Endometrial microvascular endothelial cells (primary cell): ENCODE data around the gene DNAJB1. TPM values are rescaled to one million over a fixed set of nuclear protein-coding genes. Genes with fewer than 3 reads are reported as not detected.

ENCODE experiments used
- in situ Hi-C: cut with HindIII; loops from 2 replicates; pipeline ENCODE4 v1.10.0; 2017; ENCODE audit warnings: low sequenced_read_pairs, low pct_unique_long_range_greater_than_20kb; ENCODE audit errors: inconsistent ontology term
- total RNA-seq: library from RNA; depleted of rRNA; stranded (reverse); fragments of >200 nt; gene quantifications from one replicate; pipeline ENCODE4 v1.2.3, GENCODE V29; 2015; ENCODE audit errors: inconsistent ontology term

Gene DNAJB1
- total RNA-seq, 1 donor from 2014 or later = 65.7 TPM

DNA sequence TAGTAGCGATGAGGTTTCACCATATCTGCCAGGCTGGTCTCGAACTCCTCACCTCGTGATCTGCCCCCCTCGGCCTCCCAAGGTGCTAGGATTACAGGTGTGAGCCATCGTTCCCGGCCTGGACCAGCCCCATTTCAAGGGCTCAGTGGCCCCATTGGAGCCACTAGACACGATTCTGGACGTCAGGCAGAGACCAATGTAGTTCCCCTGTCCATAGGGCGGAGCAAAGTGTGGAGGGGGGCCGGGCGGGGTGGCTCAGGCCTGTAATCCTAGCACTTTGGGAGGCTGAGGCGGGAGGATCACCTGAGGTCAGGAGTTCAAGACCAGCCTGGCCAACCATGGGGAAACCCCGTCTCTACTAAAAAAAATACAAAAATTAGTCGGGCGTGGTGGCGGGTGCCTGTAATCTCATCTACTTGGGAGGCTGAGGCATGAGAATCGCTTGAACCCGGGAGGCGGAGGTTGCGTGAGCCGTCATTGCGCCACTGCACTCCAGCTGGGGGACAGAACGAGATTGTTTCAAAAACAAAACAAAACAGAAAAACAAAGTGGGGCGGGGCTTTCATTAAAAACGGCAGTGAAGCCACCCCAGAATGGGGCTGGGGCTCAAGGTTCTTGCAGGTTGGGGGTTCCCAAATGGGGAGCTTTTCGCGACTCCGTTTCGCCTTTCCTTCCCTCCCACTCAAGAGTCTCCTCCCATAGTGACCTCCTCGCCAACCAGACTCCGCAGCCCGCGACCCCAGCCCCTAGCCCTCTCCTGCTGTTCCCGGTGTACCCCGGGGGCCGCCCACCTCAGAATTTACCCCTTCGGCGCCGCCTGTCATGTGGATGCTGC lies 10.4 kb upstream of the DNAJB1 start:
- in situ Hi-C loops = no loop called here

DNA sequence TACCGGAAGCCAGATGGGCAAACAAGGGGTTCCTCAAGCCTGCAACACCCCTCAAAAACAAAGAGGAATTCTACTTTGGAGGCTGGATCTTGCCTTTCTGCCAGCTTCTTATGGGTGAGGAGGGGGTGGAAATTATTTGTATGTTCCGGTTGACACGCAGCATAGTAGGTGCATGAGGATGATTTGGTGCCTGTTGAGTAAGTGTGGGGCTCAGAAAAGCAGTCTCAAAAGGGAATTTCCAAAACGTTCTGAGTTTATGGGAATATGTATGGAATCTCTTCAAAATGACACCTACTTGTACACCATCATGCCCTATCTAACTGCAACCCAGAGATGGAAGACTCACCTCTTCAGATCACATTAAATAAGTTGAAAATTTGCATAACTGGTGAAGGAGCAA lies 8.2 kb upstream of the DNAJB1 start:
- in situ Hi-C loops = no loop called here

DNA sequence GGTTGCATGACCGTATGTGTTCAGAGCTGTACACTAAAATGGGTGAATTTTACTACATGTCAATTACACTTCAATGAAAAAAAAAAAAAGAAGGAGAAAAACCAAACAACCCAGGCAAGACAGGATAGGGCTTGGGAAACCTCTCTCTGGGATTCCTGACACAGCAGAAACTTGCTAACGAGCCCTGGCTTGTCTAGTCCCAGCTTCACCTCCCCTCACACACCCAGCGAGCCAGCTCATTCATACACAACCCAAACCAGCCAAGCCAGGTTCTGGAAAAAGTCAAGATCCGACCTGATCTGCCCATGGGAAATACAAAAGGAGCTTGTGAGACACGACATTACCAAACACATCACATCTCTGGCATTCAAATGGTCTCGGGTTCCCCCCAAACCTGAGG lies 7.5 kb upstream of the DNAJB1 start:
- in situ Hi-C loops = no loop called here

DNA sequence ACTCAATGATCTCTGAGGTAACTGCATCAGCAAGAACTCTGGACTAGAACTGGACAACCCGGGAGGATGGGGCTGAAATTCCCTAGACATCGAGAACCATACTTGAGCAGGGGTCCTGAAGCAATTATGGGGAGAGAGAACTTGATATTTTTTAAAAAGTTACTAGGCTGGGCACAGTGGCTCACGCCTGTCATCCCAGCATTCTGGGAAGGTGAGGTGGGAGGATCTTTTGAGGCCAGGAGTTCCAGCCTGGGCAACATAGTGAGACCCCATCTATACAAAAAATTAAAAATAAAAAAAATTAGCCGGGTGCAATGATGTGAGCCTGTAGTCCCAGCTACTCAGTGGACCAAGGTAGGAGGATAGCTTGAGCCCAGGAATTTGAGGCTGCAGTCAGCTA lies 2.3 kb upstream of the DNAJB1 start:
- in situ Hi-C loops = no loop called here

DNA sequence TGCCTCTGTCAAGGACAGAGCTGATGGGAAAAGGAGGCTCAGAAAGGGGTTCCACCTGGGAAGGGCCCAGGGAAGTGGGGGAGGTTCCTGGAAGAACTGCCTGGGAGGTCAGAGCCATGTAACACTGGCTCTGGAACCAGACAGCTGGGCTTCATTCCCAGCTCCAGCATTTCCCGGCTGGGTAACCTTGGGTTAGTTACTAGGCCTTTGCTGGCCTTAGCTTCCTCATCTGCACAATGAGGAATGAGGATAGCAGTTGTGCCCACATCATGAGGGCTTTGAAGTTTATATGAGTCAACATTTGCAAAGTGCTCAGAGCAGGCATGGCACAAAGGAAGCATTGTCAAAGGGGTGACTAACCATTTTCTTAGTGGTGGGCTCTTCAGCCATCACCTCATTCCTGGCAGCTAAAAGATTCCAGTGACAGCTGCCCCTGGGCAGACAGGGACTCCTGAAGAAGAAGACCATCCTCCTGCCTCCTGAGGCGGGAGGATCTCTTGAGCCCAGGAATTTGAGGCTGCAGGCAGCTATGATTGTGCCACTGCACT lies 1.7 kb upstream of the DNAJB1 start:
- in situ Hi-C loops = no loop called here

DNA sequence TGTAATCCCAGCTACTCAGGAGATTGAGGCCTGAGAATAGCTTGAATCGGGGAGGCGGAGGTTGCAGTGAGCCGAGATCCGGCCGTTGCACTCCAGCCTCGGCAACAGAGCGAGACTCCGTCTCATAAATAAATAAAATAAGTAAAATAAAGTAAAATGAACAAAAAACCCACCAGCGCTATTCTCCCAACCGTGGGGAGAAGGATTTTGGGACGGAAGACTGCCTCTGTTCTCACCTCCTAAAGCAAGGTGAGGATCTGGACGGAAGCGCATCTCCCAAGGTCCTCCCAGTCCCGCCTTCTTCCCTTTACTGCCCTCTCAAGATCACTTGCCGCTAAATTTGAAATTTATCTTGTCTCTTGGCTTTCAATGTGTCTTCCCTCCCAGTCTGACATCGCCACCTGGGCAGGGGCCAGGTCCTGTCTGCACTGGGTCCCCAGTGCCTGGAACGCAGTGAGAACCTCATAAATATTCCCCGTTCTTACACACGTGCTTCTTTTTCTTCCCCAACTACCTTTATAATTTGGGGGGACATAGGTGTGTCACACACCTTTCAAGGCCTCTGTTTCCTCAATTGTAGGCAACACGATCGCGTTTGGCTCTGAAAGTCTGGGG lies 1.2 kb upstream of the DNAJB1 start:
- in situ Hi-C loops = no loop called here

DNA sequence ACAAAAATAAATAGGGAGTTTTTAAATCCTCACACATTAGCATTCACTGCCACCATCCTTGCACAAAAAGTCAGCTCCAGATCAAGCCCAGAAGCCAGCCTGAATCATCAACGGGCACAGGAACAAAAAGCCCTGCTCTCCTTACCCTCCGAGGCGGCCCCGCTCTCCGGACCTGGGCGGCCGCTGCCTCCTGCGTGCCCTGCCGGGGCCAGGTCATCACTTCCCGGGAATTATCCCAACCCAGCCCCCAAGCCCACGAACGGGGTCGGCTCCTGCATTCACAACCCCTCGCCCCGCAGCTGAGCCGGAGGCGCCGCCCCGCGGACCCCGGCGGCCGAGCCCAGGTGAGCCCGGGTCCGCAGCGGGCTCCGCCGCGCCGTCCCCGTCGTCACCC lies 754 bp downstream of the DNAJB1 start:
- in situ Hi-C loops = no loop called here

DNA sequence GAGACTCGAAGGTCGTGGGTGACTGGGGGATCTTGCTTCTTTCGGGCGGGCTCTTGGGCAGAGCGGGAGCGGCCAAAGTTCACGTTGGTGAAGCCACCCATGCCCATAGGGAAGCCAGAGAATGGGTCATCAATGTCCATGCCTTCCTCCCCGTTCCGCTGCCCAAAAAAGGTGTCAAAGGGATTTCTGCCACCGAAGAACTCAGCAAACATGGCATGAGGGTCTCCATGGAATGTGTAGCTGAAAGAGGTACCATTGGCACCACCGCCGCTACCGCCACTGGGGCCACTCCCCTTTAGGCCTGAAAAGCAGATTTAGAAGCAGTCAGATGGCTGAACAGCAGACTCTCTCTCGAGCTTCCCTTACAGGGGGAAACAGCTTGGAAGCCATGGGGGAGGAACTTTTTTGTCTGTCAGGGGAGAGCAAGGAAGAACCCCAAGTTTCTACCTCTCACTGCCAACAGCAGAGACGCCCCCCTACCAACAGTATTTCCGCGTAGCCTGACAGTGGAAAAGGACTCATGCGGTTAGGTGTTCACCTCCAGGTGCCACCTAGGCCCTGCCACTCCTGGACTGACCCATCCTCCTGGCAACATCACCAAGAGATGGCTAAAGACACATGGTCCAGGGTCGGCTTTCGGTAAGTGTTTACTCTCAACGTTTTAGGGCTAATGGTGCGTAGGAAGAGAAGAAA lies 1.3 kb downstream of the DNAJB1 start:
- in situ Hi-C loops = no loop called here

DNA sequence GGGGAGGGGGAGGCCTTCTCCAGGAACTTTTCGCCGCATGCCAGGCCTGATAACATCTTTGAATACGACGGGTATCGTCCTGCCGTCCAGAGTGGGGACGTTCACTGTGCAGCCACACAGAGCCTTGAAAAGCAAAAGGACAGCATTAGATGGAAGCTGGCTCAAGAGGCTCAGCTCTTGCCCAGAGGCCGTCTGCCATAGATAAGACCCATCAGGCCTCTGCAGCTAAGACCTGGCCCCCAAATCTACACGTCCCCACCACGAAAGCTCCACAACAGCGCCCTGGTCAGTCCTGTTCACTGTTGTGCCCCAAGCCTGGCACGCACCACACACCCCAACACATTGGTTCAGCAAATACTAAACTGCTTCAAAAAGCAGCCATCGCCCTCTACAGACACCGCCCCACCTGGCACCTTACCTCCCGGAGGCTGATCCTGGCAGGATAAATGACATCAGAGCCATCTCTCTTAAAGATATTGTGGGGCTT lies 2.1 kb downstream of the DNAJB1 start:
- in situ Hi-C loops = no loop called here

DNA sequence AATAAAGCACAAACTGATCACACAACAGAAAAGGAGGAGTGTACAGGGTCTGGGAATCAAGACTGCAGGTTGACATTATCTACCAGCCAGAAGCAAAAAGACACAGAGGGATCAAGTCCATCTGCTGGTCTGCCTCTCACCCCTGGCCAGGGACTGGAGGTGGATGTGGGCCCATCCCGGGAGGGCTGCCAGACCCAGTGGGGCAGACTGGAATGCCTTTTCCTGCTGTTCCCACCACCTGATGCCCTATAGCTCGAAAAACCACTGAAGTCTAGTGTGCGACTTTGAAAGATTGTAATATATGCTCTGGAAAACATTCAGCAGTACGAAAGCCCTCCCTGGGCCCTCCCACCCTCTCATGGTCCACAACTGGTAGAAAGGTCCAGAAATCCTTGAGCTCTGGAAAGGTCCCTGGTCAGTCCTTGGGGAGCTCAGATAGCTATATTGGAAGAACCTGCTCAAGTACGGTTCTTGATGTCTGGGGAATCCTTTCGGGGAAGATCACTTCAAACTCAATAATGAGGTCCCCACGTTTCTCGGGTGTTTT lies 2.6 kb downstream of the DNAJB1 start:
- in situ Hi-C loops = no loop called here

DNA sequence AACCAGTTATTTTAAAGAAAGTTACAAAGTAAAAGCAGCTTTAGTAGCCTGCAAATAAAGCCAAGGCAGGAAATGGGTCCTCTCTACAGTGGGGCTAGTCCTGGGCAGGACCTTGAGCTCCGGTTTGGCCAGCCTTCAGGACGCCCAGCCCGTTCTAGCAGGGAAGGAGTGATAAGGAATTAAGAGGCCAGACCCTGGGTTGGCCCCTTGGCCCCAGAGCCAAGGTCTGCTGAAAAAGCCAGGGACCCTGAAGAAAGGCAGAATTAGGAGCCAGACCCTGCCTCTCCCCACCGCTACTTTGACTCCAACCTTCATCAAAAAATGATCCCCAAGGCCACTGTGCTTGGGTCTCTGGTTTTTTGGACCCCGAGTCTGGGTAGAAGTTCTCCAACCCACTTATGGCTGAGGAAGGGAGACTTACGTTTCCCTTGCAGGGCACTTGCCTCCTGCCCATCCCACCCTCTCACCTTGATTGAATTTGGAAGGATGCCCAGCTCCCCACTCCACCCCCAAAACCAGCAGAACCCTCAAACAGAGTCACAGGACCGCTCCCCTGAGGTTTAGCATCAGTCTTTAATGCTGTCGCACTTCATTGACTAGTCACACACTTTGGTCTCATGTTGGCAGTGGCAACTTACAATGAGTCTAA lies 3.9 kb downstream of the DNAJB1 start:
- in situ Hi-C loops = no loop called here

DNA sequence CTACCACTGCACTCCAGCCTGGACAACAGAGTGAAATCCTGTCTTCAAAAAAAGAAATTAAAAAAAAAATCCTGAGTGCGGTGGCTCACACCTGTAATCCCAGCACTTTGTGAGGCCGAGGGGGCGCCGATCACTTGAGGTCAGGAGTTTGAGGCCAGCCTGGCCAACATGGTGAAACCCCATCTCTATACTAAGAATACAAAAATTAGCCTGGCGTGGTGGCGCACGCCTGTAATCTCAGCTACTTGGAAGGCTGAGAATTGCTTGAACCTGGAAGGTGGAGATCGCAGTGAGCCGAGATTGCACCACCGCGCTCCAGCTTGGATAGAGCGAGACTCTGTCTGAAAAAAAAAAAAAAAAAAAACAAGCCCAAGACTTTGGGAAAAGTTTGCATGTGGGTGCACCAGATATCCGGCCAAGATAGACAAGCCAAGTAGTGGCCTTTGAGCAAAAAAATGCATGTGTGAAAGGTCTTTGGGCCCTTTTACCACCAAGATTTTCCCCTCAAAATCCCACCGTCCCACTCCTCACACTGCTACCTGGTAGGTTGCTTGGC lies 5.7 kb downstream of the DNAJB1 start:
- in situ Hi-C loops = no loop called here

DNA sequence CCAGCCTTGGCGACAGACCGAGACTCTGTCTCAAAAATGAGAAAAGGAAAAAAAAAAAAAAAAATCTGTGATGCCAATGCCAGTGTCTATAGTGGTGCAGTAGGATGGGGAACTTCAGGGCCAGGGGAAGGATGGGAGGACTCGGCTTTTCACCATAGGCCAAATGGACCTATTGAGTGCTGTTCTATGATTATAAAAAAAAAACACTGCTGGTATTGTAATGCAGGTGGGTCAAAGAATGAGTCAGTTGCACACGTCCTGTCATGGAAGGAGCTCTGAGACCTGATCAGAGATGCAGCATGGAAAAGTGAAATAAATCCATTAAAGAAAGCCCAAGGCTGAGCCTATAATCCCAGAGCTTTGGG lies 7.0 kb downstream of the DNAJB1 start:
- in situ Hi-C loops = no loop called here

DNA sequence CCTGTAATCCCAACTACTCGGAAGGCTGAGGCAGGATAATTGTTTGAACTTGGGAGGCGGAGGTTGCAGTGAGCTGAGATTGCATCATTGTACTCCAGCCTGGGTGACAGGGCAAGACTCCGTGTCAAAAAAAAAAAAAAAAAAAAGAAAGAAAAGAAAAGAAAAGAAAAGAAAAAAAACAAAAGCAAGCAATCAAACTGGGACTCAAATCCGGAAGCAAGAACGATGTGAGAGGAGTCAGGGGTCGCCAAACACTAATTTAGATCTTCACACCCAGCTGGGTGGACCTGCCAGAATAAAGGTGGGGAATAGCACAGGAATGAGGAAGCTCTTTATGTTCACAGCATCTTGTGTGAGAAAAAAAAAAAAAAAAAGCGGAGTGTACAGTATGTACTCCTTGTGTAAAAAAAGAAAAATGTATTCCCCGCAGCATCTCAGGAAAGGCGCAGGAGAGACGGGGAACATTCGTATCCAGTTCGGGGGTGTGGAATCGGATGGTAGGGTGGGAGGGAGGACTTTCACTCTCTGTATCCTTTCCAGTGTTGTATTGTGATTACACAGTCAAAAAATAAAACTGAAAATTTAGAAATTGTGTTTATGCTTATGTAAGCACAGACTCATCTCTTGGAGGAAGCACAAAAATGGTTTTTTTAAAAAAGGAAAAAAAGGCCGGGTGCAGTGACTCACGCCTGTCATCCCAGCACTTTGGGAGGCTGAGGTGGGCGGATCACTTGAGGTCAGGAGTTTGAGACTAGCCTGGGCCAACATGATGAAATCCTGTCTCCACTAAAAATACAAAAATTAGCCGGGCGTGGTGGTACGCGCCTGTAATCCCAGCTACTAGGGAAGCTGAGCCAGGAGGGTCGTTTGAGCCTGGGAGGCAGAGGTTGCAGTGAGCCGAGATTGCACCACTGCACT lies 7.6 kb downstream of the DNAJB1 start:
- in situ Hi-C loops = no loop called here

DNA sequence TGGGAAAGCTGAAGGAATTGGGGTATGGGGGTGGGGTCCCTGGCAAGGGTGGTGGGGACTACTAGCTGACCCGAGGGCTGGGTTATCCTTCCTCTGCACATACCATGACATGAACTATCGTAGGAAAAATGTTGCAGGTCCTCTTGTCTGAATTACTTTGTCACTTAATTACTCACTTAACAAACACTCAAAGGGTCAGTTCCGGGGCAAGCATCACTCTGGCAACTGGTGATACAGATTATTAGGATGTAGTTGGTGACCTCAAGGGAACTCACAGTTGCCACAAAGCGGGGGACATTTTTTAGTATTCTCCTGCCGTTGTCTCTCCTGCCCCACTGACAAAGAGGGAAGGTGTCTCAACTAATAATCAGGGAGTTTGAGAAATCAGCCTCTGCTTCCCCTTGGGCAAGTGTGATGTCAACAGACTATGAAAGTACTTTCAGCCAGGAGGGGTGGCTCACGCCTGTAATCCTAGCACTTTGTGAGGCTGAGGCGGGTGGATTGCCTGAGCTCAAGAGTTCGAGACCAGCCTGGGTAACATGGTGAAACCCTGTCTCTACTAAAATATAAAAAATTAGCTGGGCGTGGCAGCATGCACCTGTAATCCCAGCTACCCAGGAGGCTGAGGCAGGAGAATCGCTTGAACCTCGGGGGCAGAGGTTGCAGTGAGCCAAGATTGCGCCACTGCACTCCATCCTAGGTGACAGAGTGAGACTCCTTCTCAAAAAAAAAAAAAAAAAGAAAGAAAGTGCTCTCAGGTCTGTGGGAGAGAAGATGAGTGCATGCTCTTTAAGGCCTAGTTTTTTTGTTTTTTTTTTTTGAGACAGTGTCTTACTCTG lies 10.3 kb downstream of the DNAJB1 start:
- in situ Hi-C loops = no loop called here

DNA sequence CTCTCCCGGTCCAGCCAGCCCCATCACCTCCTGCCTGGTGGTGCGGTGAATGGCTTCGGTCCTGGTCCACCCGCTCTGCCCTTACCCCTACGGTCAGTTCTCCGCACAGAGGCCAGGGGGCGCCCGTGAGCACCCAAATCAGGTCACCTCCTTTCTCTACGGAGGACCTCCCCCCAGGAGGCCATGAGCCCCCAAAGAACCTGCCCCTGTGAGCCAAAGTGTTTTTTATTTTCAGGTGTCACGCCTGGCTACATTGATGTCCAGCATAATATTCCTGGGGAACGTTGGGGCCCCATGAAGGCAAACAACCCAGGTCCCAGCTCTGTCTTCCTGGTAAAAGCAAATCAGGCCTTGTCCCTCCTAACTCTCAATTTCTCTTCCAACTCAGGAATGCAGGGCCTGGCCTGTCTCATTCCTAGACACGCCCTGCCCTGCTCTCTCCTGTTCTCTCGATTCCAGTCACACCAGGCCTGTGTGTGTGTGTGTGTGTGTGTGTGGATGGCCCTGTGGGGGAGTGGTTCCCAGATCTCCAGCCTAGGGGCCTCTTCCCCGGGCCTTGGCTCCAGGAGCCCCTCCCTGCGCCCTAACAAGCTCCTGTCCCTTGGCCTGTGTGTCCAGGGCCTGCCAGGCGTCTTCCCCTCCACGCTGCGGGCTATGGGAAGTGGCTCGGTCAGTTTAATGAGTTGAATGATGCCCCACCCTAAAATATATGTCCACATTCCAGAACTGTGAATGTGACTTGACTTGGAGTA lies 12.5 kb downstream of the DNAJB1 start:
- in situ Hi-C loops = no loop called here
